IMR-90 (cell line): ENCODE results near the gene RNF182. TPM values are rescaled to one million over a fixed set of nuclear protein-coding genes. Genes with fewer than 3 reads are reported as not detected.

ENCODE experiments used
- ATAC-seq: fragments of 200-7000 bp; cut with Tn5 transposase; 2 replicates; pipeline ENCODE4 v1.9.1; 2020; ENCODE audit warnings: low read depth, mild to moderate bottlenecking, moderate library complexity
- BruUV-seq: library from RNA; stranded (reverse); fragments of 400-500 nt; replicated peaks from 2 replicates; lab custom pipeline; 2021; lab: Mats Ljungman, UMichigan
- CTCF ChIA-PET: fragments of 300-600 bp; formaldehyde crosslinking; extraction: SDS; loops from one replicate; lab custom pipeline; 2021; ENCODE audit warnings: antibody characterized with exemption; lab: Yijun Ruan, JAX
- POLR2A ChIA-PET: fragments of 300-600 bp; sonication (Branson Sonifier 250); formaldehyde crosslinking; loops from one replicate; lab custom pipeline; 2022; ENCODE audit warnings: antibody characterized with exemption; ENCODE audit not compliant: unreplicated experiment; lab: Charles Lee
- DNase-seq: peaks from one replicate; pipeline ENCODE4 v3.0.0; 2013
- H2AFZ ChIP-seq: replicated peaks from 2 replicates; pipeline ENCODE3; 2013; ENCODE audit warnings: low read length, mild to moderate bottlenecking; ENCODE audit not compliant: poor library complexity
- H2AK5ac ChIP-seq: 2 replicates; pipeline ENCODE4 v1.6.1; 2013; ENCODE audit warnings: low read depth, low read length, inconsistent platforms
- H2AK9ac ChIP-seq: replicated peaks from 2 replicates; pipeline ENCODE3; 2013; ENCODE audit warnings: mild to moderate bottlenecking, low read depth, low read length, moderate library complexity; ENCODE audit not compliant: poor library complexity
- H2BK120ac ChIP-seq: 2 replicates; pipeline ENCODE4 v1.6.1; 2013; ENCODE audit warnings: low read depth, low read length, inconsistent platforms
- H2BK15ac ChIP-seq: 3 replicates; pipeline ENCODE4 v1.6.1; 2013; ENCODE audit warnings: low read depth, low read length, inconsistent platforms
- H2BK20ac ChIP-seq: 2 replicates; pipeline ENCODE4 v1.6.1; 2013; ENCODE audit warnings: low read depth, mild to moderate bottlenecking, inconsistent platforms, low read length, moderate library complexity
- H2BK5ac ChIP-seq: 2 replicates; pipeline ENCODE4 v1.6.1; 2013; ENCODE audit warnings: mild to moderate bottlenecking, low read depth, low read length, inconsistent platforms; ENCODE audit not compliant: poor library complexity, severe bottlenecking
- H3K14ac ChIP-seq: replicated peaks from 2 replicates; pipeline ENCODE4 v1.6.1; 2013; ENCODE audit warnings: low read depth, low read length, inconsistent platforms
- H3K18ac ChIP-seq: 2 replicates; pipeline ENCODE4 v1.6.1; 2013; ENCODE audit warnings: low read depth, low read length, control low read depth
- H3K23ac ChIP-seq: 2 replicates; pipeline ENCODE4 v1.6.1; 2013; ENCODE audit warnings: low read depth, low read length, inconsistent platforms
- H3K27ac ChIP-seq: 2 replicates; pipeline ENCODE4 v1.5.1; 2013; ENCODE audit warnings: mild to moderate bottlenecking, control low read depth, low read length; ENCODE audit not compliant: insufficient read depth
- H3K27me3 ChIP-seq: 2 replicates; pipeline ENCODE4 v1.6.1; 2013; ENCODE audit warnings: low read length; ENCODE audit not compliant: control insufficient read depth, insufficient read depth
- H3K36me3 ChIP-seq: 2 replicates; pipeline ENCODE4 v1.6.1; 2013; ENCODE audit warnings: low read length, mixed read lengths; ENCODE audit not compliant: control insufficient read depth, insufficient read depth
- H3K4ac ChIP-seq: 2 replicates; pipeline ENCODE4 v1.6.1; 2013; ENCODE audit warnings: low read depth, low read length, inconsistent platforms
- H3K4me1 ChIP-seq: 2 replicates; pipeline ENCODE4 v1.6.1; 2013; ENCODE audit warnings: low read length, mixed read lengths; ENCODE audit not compliant: control insufficient read depth, insufficient read depth
- H3K4me2 ChIP-seq: 2 replicates; pipeline ENCODE4 v1.6.1; 2013; ENCODE audit warnings: low read depth, mild to moderate bottlenecking, control low read depth, low read length, moderate library complexity
- H3K4me3 ChIP-seq: 2 replicates; pipeline ENCODE4 v1.5.1; 2013; ENCODE audit warnings: low read depth, mild to moderate bottlenecking, control low read depth, low read length, moderate library complexity; ENCODE audit not compliant: insufficient read depth
- H3K56ac ChIP-seq: 2 replicates; pipeline ENCODE4 v1.6.1; 2013; ENCODE audit warnings: low read length, inconsistent platforms; ENCODE audit not compliant: insufficient read depth; ENCODE audit errors: extremely low read depth
- H3K79me1 ChIP-seq, 2 experiments: 2 replicates each; pipeline ENCODE4 v1.6.1; 2013; ENCODE audit warnings: low read length in 2 of 2, inconsistent platforms in 1 of 2, low read depth in 1 of 2
- H3K9ac ChIP-seq: 2 replicates; pipeline ENCODE4 v1.6.1; 2013; ENCODE audit warnings: low read depth, low read length, control low read depth
- H3K9me1 ChIP-seq: 2 replicates; pipeline ENCODE4 v1.6.1; 2013; ENCODE audit warnings: low read length, inconsistent platforms; ENCODE audit not compliant: insufficient read depth
- H3K9me3 ChIP-seq: 2 replicates; pipeline ENCODE4 v1.6.1; 2013; ENCODE audit warnings: low read length; ENCODE audit not compliant: control insufficient read depth, insufficient read depth
- H4K20me1 ChIP-seq: 2 replicates; pipeline ENCODE4 v1.6.1; 2013; ENCODE audit warnings: low read length, inconsistent platforms; ENCODE audit not compliant: insufficient read depth
- H4K5ac ChIP-seq: 2 replicates; pipeline ENCODE4 v1.6.1; 2013; ENCODE audit warnings: mild to moderate bottlenecking, low read depth, low read length, control low read depth
- H4K8ac ChIP-seq, 2 experiments: 2 replicates each; pipeline ENCODE4 v1.6.1; 2013; ENCODE audit warnings: low read depth in 2 of 2, low read length in 2 of 2, control low read depth in 1 of 2, inconsistent platforms in 1 of 2
- H4K91ac ChIP-seq: 2 replicates; pipeline ENCODE4 v1.6.1; 2013; ENCODE audit warnings: low read depth, low read length, inconsistent platforms; ENCODE audit not compliant: insufficient read depth
- BHLHE40 ChIP-seq: fragments of 150-350 bp; IDR thresholded peaks from 2 replicates; pipeline ENCODE4 v1.6.1; 2016; ENCODE audit warnings: mild to moderate bottlenecking, low read depth, low read length
- CEBPB ChIP-seq: IDR thresholded peaks from 2 replicates; pipeline ENCODE4 v1.6.1; 2012; ENCODE audit warnings: low read depth, low read length, improper control_type of control experiment
- FOS ChIP-seq: fragments of 150-350 bp; IDR thresholded peaks from 2 replicates; pipeline ENCODE4 v1.6.1; 2016; ENCODE audit warnings: low read depth, low read length
- MXI1 ChIP-seq: IDR thresholded peaks from 2 replicates; pipeline ENCODE4 v1.6.1; 2012; ENCODE audit warnings: low read depth, mild to moderate bottlenecking, low read length, moderate library complexity, borderline replicate concordance
- NFE2L2 ChIP-seq: fragments of 150-350 bp; IDR thresholded peaks from 2 replicates; pipeline ENCODE4 v1.6.1; 2016; ENCODE audit warnings: low read depth, mild to moderate bottlenecking, low read length
- RAD21 ChIP-seq: IDR thresholded peaks from 2 replicates; pipeline ENCODE4 v1.6.1; 2012; ENCODE audit warnings: low read length, improper control_type of control experiment
- RCOR1 ChIP-seq: IDR thresholded peaks from 2 replicates; pipeline ENCODE4 v1.6.1; 2012; ENCODE audit warnings: mild to moderate bottlenecking, low read length, improper control_type of control experiment; ENCODE audit not compliant: insufficient replicate concordance
- RFX5 ChIP-seq: IDR thresholded peaks from 2 replicates; pipeline ENCODE4 v1.8.0; 2012; ENCODE audit warnings: low read depth, mild to moderate bottlenecking, low read length, moderate library complexity
- WGBS, 2 experiments: methylation state at CpG; one replicate each; pipeline versions ENCODE4 v1.1.5 to v1.1.7; 2013; ENCODE audit warnings: missing lambda C conversion rate in 2 of 2; ENCODE audit not compliant: insufficient read length in 1 of 2; ENCODE audit errors: extremely low coverage in 2 of 2; 5-methylcytosine and 5-hydroxymethylcytosine counted together
- dilution Hi-C: fragments of 300-500 bp; cut with HindIII; formaldehyde crosslinking; loops from one replicate; pipeline ENCODE4 v1.14.3; 2018; ENCODE audit warnings: low sequenced_read_pairs; ENCODE audit not compliant: unreplicated experiment
- in situ Hi-C: fragments of 300-500 bp; cut with MboI; formaldehyde crosslinking; loops from 3 replicates; pipeline ENCODE4 v1.14.3; 2019; ENCODE audit warnings: low sequenced_read_pairs, inconsistent platforms, mixed read lengths
- intact Hi-C: fragments of 100-400 bp; cut with micrococcal nuclease; formaldehyde crosslinking; loops from 2 replicates; pipeline ENCODE4 v1.10.0; 2022
- polyA plus RNA-seq, 3 experiments: library from polyadenylated mRNA; depleted of rRNA; stranded (reverse); fragments of >200 nt; gene quantifications; 2 replicates each; pipeline ENCODE4 v1.2.3, GENCODE V29; 2012; ENCODE audit warnings: low replicate concordance in 1 of 3
- total RNA-seq: library from RNA; depleted of rRNA; stranded (reverse); fragments of >200 nt; gene quantifications from 2 replicates; pipeline ENCODE4 v1.2.3, GENCODE V29; 2012
- TF ChIP-seq, protein P1 (sequence below): fragments of 150-350 bp; IDR thresholded peaks from 2 replicates; pipeline ENCODE4 v1.6.1; 2017; ENCODE audit warnings: mild to moderate bottlenecking, antibody characterized with exemption, low read length, low read depth
- TF ChIP-seq, protein P2 (sequence below): fragments of 150-350 bp; IDR thresholded peaks from 2 replicates; pipeline ENCODE4 v1.6.1; 2016; ENCODE audit warnings: low read depth, mild to moderate bottlenecking, low read length, moderate library complexity, borderline replicate concordance

The RNF182 gene
- total and polyA plus RNA-seq, 2 of the 4 experiments (the other 2 are of a cell fraction) = 4.1 to 9.1 TPM

DNA sequence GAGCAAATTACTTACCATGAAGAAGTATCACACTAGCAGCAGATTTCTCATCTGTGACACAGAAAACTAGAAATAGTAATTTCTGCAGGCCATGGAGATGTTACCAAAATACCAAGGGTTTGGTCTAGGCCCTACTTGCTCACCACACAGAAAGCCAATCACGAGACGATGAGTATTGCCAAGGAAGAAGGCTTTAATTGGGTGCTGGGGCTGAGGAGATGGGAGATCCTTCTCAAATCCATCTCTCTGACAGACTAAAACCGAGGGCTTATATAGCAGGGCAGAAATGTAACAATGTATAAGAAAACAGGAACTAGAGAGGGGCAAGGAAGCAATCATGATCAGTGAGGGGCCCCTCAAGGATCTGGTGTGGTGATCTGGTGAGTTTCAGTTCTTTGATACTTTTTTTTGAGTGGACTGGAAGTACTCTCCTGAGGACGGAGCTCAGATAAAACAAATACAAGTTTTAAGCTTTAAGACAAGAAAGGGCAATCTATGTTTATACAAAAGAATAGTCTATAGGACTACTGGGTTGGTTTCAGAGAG lies 40.9 kb downstream of the RNF182 start:
- Histone ChIP-seq H2BK120ac (no peak overlapping the region), H3K79me1 (no peaks in the 10 kb centered on the region; a peak in 1 of 4 replicates), H4K8ac (no peak overlapping the region), H3K4me3 (no peak overlapping the region), H3K36me3 (no peaks in the 10 kb centered on the region), H3K56ac (no peak overlapping the region), H2AFZ (no peak overlapping the region), H2AK5ac (no peak overlapping the region), H3K23ac (no peak overlapping the region), H3K4me2 (no peak overlapping the region), H2BK20ac (no peak overlapping the region), H3K14ac (no peak overlapping the region), H3K9ac (no peak overlapping the region), H3K4me1 (no peaks in the 10 kb centered on the region), H3K9me1 (no peaks in the 10 kb centered on the region), H3K18ac (no peak overlapping the region), H4K5ac (no peak overlapping the region), H2BK15ac (no peak overlapping the region), H2AK9ac (no peak overlapping the region), H4K20me1 (no peaks in the 10 kb centered on the region), H2BK5ac (no peak overlapping the region), H3K4ac (no peak overlapping the region), H3K27me3 (no peaks in the 10 kb centered on the region), H3K9me3 (no peaks in the 10 kb centered on the region; the same call in 1 of the 2 replicates), H3K27ac (no peak overlapping the region), H4K91ac (no peak overlapping the region)
- DNase-seq (no peak), ATAC-seq (no peak)
- WGBS, 2 experiments = no CpG with 5 or more reads among the region's 4 CpGs
- in situ Hi-C loops (no loop called here), dilution Hi-C loops (no loop called here), intact Hi-C loops (no loop called here)
- TF ChIP-seq RCOR1 (no peak), FOS (no peak), RAD21 (no peak), NFE2L2 (no peak), BHLHE40 (no peak), CEBPB (no peak), RFX5 (no peak), MXI1 (no peak)
- TF ChIP-seq, protein P1, sequence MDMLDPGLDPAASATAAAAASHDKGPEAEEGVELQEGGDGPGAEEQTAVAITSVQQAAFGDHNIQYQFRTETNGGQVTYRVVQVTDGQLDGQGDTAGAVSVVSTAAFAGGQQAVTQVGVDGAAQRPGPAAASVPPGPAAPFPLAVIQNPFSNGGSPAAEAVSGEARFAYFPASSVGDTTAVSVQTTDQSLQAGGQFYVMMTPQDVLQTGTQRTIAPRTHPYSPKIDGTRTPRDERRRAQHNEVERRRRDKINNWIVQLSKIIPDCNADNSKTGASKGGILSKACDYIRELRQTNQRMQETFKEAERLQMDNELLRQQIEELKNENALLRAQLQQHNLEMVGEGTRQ = no peak
- TF ChIP-seq, protein P2, sequence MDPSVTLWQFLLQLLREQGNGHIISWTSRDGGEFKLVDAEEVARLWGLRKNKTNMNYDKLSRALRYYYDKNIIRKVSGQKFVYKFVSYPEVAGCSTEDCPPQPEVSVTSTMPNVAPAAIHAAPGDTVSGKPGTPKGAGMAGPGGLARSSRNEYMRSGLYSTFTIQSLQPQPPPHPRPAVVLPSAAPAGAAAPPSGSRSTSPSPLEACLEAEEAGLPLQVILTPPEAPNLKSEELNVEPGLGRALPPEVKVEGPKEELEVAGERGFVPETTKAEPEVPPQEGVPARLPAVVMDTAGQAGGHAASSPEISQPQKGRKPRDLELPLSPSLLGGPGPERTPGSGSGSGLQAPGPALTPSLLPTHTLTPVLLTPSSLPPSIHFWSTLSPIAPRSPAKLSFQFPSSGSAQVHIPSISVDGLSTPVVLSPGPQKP = no peak
- ChIA-PET CTCF (interaction anchor here (1.3 kb wide), 1 partner anchor 24 kb away, joined by 4 read pairs; no protein-coding TSS in a partner anchor), POLR2A (no interaction called here)
- BruUV-seq = no TSS peak
